GM19463 (cell line): ENCODE data around the gene ZNF383.
"Not testable (repeated sequence)": the region's sequence is repeated elsewhere in the genome, so short reads cannot be mapped to it uniquely, and the experiment has no call there.

Experiments used
- ATAC-seq: cut with Tn5 transposase; IDR thresholded peaks from one replicate; pipeline ENCODE4 v1.9.1; 2021; ENCODE audit warnings: mild to moderate bottlenecking, moderate library complexity; ENCODE audit not compliant: unreplicated experiment

ZNF383 gene

GRCh38 chr19:37292998-37293939, 75.3 kb downstream of the ZNF383 start:
- ATAC-seq: not testable (repeated sequence)

GRCh38 chr19:37294246-37294645, 76.2 kb downstream of the ZNF383 start:
- not testable (repeated sequence) for ATAC-seq
